ENCODE measurements around the gene FANCF.

Gene FANCF

DNA sequence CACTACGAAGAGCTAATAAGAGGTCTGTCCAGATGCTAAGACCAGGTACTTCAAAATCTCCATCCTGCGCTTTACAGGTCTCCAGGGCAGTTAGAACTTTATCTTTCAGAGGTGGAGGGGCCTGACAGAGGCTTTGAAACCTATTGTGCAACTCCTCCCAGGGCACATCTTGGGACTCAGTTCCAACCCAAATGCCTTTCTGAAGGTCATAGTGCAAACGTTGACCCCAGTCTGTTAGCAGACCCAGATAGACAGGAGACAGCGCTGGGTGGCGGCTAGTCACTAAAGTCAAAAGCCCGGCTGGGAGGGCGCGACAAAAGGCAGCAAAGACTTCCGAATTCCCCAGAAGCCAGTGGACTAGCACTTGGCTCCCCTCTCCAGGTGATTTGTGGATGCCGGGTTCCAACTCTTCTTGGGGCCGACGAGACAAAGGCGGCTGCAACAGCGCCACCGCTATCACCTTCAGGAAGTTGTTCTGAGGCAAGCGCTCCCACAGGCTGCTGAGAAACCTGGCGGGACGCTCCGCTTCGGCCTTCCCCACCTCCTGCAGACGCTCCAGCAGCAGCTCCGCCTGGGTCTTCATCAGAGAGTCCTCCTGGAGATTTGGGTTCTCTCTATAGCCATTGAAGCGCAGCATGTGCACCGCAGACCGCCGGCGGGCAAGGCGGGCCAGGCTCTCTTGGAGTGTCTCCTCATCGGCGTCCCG is 728 bp downstream of the FANCF start:
- peak; percentile 81 for DNase-seq

DNA sequence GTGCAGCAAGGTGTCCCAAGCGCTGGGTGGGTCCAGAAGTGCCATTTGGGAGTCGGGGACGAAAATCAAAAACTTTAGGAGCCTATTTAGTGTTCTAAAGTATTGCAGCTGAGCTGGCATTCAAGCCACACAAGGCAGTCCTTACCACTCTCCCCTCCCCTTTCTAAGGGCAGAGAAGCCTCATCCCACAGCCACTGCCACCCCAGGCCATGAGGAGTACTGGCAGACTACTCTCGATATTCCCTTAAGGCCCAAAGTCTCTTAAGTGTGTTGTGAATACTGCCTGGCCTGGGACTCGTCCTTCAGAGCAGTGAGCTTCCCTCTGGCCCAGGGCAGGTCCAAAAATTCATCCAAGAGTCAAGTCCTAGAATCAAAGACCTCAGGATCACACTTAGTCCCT is 7.8 kb downstream of the FANCF start:
- no peak for DNase-seq

DNA sequence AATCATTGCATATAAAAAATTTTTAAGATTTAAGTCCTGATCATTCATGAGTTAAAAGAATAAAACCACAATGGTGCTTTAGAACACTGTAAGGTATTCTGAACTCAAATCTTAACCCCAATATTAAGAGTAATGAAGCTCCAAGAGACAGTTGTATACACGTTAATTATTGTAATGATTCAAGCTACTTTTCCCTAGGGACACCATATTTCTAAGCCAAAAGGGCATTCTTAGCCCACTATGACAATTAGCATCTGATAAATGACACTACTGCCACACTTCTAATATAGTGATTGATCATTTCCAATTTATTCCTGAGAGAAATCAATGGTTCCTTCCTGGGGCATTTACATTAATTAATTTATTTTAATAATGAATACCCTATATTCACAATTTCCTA is 21.7 kb downstream of the FANCF start:
- DNase-seq, result no peak

DNA sequence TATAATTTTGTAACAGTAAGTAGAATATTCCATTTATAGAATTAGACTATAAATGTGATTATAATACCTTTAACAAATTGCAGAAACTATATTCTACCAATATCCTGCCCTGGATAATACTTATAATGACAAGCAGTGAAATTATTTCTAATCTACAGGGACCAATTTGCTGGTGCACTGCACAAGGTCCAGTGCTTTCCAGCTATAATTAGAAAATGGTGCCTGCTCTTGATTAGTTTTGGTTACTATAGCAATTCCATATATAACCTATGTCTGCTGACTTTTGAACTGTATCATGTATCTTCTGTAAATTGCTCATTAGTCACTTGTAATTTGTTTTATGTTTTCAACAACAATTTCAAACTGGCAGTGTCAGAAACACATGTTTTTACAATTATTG is 23.1 kb downstream of the FANCF start:
- DNase-seq, result no peak

DNA sequence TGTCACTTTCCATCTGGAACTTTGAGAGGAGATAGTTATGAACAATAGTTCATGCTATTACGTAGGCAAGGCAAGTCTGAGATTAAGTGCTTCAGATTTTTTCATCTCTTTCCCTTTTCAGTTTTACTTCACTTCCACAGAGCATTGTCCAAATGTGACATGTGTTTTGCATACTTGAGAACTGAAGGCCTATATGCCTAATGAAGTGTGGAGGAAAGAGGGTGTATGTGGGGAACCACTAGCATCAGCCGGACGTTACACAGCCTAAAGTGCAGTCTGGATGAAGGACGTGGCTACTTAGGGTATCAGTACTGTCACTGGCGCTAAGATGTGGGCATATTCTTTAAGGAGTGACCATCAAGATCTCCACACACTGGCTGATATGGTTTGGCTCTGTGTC is 26.2 kb downstream of the FANCF start:
- DNase-seq, result no peak

DNA sequence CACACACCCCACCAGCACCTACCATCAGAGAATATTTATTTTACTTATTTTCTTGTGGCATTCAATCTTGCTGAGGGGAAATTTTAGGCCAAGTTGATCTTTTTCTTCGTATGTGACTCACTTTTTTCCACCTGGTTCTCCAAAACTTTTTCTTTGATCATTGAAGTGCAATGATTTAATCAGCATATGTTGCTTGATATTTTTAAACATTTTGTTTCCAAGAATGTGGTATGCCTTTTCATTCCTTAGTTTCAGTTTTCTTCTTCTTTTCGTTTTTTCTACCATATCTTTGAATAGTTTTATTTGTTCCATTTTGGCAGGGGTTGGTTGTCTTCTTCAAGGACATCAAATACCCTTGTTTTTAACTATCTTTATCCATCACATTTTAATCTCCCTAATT is 28.6 kb downstream of the FANCF start:
- no peak for DNase-seq

DNA sequence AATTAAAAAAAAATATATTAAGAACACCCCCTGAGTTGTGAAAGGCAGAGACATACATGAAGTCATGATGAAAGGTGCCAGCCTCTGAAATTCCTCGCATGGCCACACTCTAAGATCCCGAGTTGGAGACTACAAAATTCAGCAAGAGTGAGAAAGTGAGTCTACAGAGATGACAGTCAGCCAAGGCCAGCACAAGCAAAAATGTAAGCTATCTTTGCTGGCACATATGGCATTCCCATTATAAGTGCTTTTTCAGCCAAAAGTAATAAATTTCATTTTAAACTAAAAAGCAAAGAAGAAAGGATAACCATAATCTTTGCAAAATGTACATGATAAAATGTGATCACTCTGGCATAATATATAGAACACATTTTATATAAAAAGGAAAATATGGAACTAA is 40.6 kb downstream of the FANCF start:
- DNase-seq, result no peak

DNA sequence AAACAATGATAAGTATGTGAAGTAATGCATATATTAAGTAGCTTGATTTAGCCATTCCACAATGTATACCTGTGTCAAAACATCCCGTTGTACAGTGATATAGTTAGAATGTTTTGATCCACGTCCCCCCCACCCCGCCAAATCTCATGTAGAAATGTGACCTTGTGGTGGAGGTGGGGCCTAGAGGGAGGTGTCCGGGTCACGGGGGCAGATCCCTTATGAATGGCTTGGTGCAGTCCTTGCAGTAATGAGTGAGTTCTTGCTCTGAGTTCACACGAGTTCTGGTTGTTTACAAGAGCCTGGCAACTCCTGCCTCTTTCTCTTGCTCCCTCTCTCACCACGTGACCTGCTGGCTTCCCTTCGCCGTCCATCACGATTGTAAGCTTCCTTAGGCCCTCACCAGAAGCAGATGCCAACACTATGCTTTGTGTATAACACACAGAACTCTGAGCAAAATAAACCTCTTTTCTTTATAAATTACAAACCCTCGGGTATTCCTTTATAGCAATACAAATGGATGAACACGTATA is 41.6 kb downstream of the FANCF start:
- no peak for DNase-seq

DNA sequence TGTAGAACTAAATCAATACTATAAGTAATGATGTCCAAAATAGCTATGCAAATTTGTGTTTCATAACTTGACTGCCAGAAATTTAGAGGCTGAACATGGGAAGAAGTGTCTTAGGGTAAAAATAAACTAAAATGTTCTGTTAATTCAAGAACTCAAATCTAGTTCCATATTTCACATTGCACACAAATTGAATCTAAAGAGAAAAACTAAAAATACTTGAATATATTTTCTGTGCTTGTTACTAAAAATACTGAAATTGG is 43.5 kb downstream of the FANCF start:
- DNase-seq, result no peak

DNA sequence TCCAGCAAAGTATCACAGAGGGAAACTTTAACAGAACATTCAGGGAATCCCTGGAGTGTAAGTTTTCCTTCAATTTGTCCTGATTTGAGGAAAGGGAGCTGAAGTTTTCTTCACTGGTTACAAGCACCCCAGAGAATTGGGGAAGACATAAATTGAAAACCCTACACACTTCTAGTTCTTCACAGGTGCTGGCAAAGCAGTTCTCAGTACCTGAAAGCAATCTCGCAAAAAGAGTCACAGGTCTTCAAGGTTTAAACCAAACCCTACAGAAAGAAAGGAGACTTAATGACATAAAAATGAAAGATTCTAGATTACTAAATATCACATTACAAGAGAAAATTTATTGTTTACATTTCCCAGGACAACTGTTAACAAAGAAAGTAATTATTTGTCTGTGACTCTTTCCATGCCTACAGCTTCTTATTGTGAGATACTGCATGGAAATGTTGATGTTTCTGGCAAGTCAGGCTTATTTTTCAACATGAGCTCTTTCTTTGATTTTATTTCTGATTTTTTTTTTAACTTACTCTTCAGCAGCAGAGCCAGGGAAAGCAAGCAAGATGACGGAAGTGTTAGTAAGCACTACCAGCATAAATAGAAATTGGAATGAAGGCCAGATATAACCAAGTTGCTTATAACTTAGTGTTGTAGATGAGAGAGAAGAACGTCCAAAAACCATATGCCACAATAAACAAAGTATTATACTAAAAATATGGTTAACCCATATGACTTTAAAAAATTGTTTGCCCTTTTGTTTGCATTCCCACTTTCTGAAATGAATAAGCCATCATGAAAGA is 44.1 kb downstream of the FANCF start:
- no peak for DNase-seq

DNA sequence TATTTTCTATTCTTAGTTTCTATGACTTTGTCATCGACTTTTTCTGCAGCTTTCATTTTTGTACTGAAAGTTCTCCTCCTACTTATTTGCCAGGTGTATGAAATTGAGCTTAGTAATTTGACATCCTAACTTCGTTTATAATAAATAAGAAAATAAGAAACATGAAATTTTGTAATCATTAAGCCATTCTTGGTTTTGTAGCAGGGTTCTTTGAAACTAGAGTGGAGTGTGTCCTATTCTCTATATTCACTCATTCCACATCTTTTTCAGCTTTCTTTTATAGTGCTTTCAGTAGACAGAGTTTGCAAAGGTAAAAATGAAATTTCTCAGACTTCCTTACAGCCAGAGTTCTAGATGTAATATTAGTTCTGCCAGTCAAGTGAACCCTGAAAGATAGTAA is 47.8 kb downstream of the FANCF start:
- DNase-seq, result no peak

Measured in NCI-H2171 (cell line).